HepG2 (cell line): ENCODE measurements around the gene ZC2HC1B. TPM values are rescaled to one million over a fixed set of nuclear protein-coding genes. Genes with fewer than 3 reads are reported as not detected.

ENCODE experiments used
- ATAC-seq: fragments of 200-7000 bp; cut with Tn5 transposase; 3 replicates; pipeline ENCODE4 v1.9.1; 2020; ENCODE audit warnings: mild to moderate bottlenecking, moderate library complexity
- BruUV-seq: library from RNA; stranded (reverse); fragments of 400-500 nt; replicated peaks from 2 replicates; lab custom pipeline; 2021; lab: Mats Ljungman, UMichigan
- CTCF ChIA-PET: fragments of 300-600 bp; formaldehyde crosslinking; extraction: SDS; loops from one replicate; lab custom pipeline; 2021; ENCODE audit warnings: low total read pairs, inconsistent platforms, low intra/inter-chr PET ratio; lab: Yijun Ruan, JAX
- POLR2A ChIA-PET: fragments of 350-600 bp; sonication (Branson Sonifier 250); formaldehyde crosslinking; loops from one replicate; lab custom pipeline; 2020; ENCODE audit warnings: antibody characterized with exemption, inconsistent platforms; lab: Yijun Ruan, JAX
- DNase-seq: peaks from one replicate; pipeline ENCODE4 v3.0.0-alpha.2; 2015; ENCODE audit warnings: low spot score
- FAIRE-seq: peaks from 3 replicates; lab custom pipeline; 2011; peaks lifted over from hg19 to GRCh38; lab: Jason Lieb, UNC
- H2AFZ ChIP-seq: one replicate; pipeline ENCODE4 v1.6.1; 2011; ENCODE audit warnings: low read length, inconsistent platforms
- H3K27ac ChIP-seq: fragments of 300-600 bp; 3 replicates; pipeline ENCODE4 v1.8.0; 2011; ENCODE audit warnings: mixed run types, mild to moderate bottlenecking, mixed read lengths, low read length, inconsistent platforms; ENCODE audit not compliant: insufficient read depth; ENCODE audit errors: extremely low read length
- H3K27me3 ChIP-seq, 2 experiments: fragments of 200-600 bp in 1 of 2; 2 replicates in 1 of 2; 3 replicates in 1 of 2; pipeline versions ENCODE4 v1.6.0 to v1.8.0; 2011; ENCODE audit warnings: low read length in 2 of 2, mild to moderate bottlenecking in 2 of 2, moderate library complexity in 2 of 2, inconsistent platforms in 1 of 2; ENCODE audit not compliant: insufficient read depth in 2 of 2, control insufficient read depth in 1 of 2
- H3K36me3 ChIP-seq, 2 experiments: fragments of 200-600 bp in 1 of 2; replicated peaks in 1 of 2; 2 replicates in 1 of 2; 3 replicates in 1 of 2; pipeline versions ENCODE4 v1.5.1 to v1.8.0; 2011; ENCODE audit warnings: low read length in 2 of 2, inconsistent platforms in 1 of 2; ENCODE audit not compliant: insufficient read depth in 2 of 2, control insufficient read depth in 1 of 2
- H3K4me1 ChIP-seq: 2 replicates; pipeline ENCODE4 v1.5.1; 2012; ENCODE audit warnings: low read length, inconsistent platforms; ENCODE audit not compliant: insufficient read depth
- H3K4me2 ChIP-seq: 2 replicates; pipeline ENCODE4 v1.6.0; 2011; ENCODE audit warnings: low read depth, low read length, inconsistent platforms
- H3K4me3 ChIP-seq, 3 experiments: fragments of 200-600 bp in 1 of 3; sonication (generic), shearing (Covaris generic) in 1 of 3; replicated peaks in 1 of 3; 2 replicates each; pipeline ENCODE4 v1.5.1; 2011 to 2016; ENCODE audit warnings: low read length in 3 of 3, inconsistent platforms in 2 of 3, low read depth in 2 of 3, mild to moderate bottlenecking in 2 of 3, control low read depth in 1 of 3, mixed read lengths in 1 of 3; ENCODE audit not compliant: insufficient read depth in 1 of 3
- H3K79me2 ChIP-seq: one replicate; pipeline ENCODE4 v1.6.1; 2011; ENCODE audit warnings: low read length, inconsistent platforms; ENCODE audit not compliant: insufficient read depth
- H3K9ac ChIP-seq: 2 replicates; pipeline ENCODE4 v1.6.0; 2011; ENCODE audit warnings: mild to moderate bottlenecking, low read depth, low read length, inconsistent platforms; ENCODE audit not compliant: insufficient read depth
- H3K9me3 ChIP-seq: 2 replicates; pipeline ENCODE4 v1.5.1; 2012; ENCODE audit warnings: mild to moderate bottlenecking, low read length
- H4K20me1 ChIP-seq: 2 replicates; pipeline ENCODE4 v1.6.0; 2011; ENCODE audit warnings: inconsistent platforms, mild to moderate bottlenecking, low read length, moderate library complexity; ENCODE audit not compliant: insufficient read depth
- CBX2 ChIP-seq, 2 experiments: fragments of 200-600 bp in 1 of 2; sonication (generic); formaldehyde crosslinking in 1 of 2; IDR thresholded peaks; 2 replicates each; pipeline versions ENCODE4 v1.7.0 to v1.8.1; 2018 to 2022; ENCODE audit warnings: low read depth in 2 of 2, low read length in 1 of 2, mild to moderate bottlenecking in 1 of 2, missing genetic modification reagents in 1 of 2
- GZF1 ChIP-seq: sonication (generic); formaldehyde crosslinking; IDR thresholded peaks from 2 replicates; pipeline ENCODE4 v1.5.1; 2020; ENCODE audit warnings: mild to moderate bottlenecking, missing genetic modification reagents
- HHEX ChIP-seq: IDR thresholded peaks from 2 replicates; pipeline ENCODE4 v1.6.1; 2016; ENCODE audit warnings: control low read depth
- HMGXB3 ChIP-seq: sonication (generic); formaldehyde crosslinking; IDR thresholded peaks from 2 replicates; pipeline ENCODE4 v1.4.0; 2020; ENCODE audit warnings: missing genetic modification reagents, borderline replicate concordance
- KAT7 ChIP-seq: IDR thresholded peaks from 2 replicates; pipeline ENCODE4 v1.6.1; 2018; ENCODE audit warnings: borderline replicate concordance, missing compliant biosample characterization
- MBNL3 ChIP-seq: fragments of 250-450 bp; sonication (Bioruptor Pico); conservative IDR thresholded peaks from 2 replicates; pipeline ENCODE4 v1.8.0; 2022; ENCODE audit warnings: mild to moderate bottlenecking, inconsistent platforms
- MEIS1 ChIP-seq: sonication (generic); formaldehyde crosslinking; IDR thresholded peaks from 2 replicates; pipeline ENCODE4 v1.9.0; 2021; ENCODE audit warnings: mild to moderate bottlenecking, missing genetic modification reagents, moderate library complexity, borderline replicate concordance
- NCOA2 ChIP-seq: sonication (generic); formaldehyde crosslinking; IDR thresholded peaks from 2 replicates; pipeline ENCODE4 v1.8.0; 2022; ENCODE audit warnings: inconsistent platforms
- SMAD3 ChIP-seq: sonication (generic); formaldehyde crosslinking; IDR thresholded peaks from 2 replicates; pipeline ENCODE4 v1.4.0; 2020; ENCODE audit warnings: missing genetic modification reagents
- ZNF30 ChIP-seq: sonication (generic); formaldehyde crosslinking; IDR thresholded peaks from 2 replicates; pipeline ENCODE4 v1.5.0; 2020; ENCODE audit warnings: mild to moderate bottlenecking, missing genetic modification reagents
- ZNF530 ChIP-seq: sonication (generic); formaldehyde crosslinking; IDR thresholded peaks from 2 replicates; pipeline ENCODE4 v1.5.0; 2020; ENCODE audit warnings: low read depth, mild to moderate bottlenecking, missing genetic modification reagents
- ZNF83 ChIP-seq: sonication (generic); formaldehyde crosslinking; IDR thresholded peaks from 2 replicates; pipeline ENCODE4 v1.4.0; 2020; ENCODE audit warnings: missing genetic modification reagents, mild to moderate bottlenecking, borderline replicate concordance
- WGBS: methylation state at CpG from one replicate; pipeline ENCODE4 v1.1.6; 2017; ENCODE audit warnings: low lambda C conversion rate; 5-methylcytosine and 5-hydroxymethylcytosine counted together
- in situ Hi-C: cut with HindIII; loops from 2 replicates; pipeline ENCODE4 v1.10.0; 2017; ENCODE audit warnings: low pct_unique_long_range_greater_than_20kb; ENCODE audit not compliant: extremely low pct_ligation_motif_present
- intact Hi-C: fragments of 100-400 bp; cut with micrococcal nuclease; formaldehyde crosslinking; loops from one replicate; pipeline ENCODE4 v1.10.0; 2022; ENCODE audit not compliant: unreplicated experiment
- polyA plus RNA-seq, 8 experiments: library from polyadenylated mRNA; depleted of rRNA in 3 of 8; stranded (reverse) in 7 of 8; unstranded in 1 of 8; fragments of >200 nt; fragmentation: Illumina TruSeq in 4 of 8; extraction: Trizol in 4 of 8; gene quantifications; 2 replicates each; pipeline versions ENCODE4 v1.2.1 to v1.2.3, GENCODE V29; 2011 to 2016; ENCODE audit warnings: low read depth in 4 of 8, missing spikeins in 1 of 8, mixed read lengths in 1 of 8; ENCODE audit not compliant: insufficient read depth in 1 of 8
- total RNA-seq, 5 experiments: library from RNA; depleted of rRNA; stranded (reverse); fragments of >200 nt; fragmentation: Illumina TruSeq; extraction: Trizol; gene quantifications; 2 replicates each; pipeline ENCODE4 v1.2.3, GENCODE V29; 2016; ENCODE audit warnings: low read depth in 1 of 5

Gene ZC2HC1B
- total and polyA plus RNA-seq, 2 of the 13 experiments (the other 11 are each of a cell fraction or from before 2014, with no cell fraction given) = not detected

- Histone ChIP-seq H3K4me2 (no peak overlapping the region), H3K9ac (no peak overlapping the region), H2AFZ (no peak overlapping the region), H3K79me2 (no peaks in the 10 kb centered on the region), H4K20me1 (no peaks in the 10 kb centered on the region), H3K36me3 (no peaks in the 10 kb centered on the region), H3K9me3 (no peaks in the 10 kb centered on the region), H3K27ac (no peak overlapping the region), H3K27me3 (no peaks in the 10 kb centered on the region), H3K4me3 (no peak overlapping the region), H3K4me1 (peaks cover 5% of the 10 kb centered on the region; the same call in 1 of the 2 replicates)
- no TSS peak for BruUV-seq
- ChIA-PET CTCF (no interaction called here), POLR2A (no interaction called here)
- ATAC-seq (no peak), FAIRE-seq (no peak), DNase-seq (no peak)
- intact Hi-C loops = no loop called here
- 52% methylated on average over 6 of the region's 6 CpGs for WGBS
- TF ChIP-seq ZNF83 (CRISPR knock-in tag) = no peak
- no peak for TF ChIP-seq HHEX
- no peak for TF ChIP-seq KAT7
- TF ChIP-seq GZF1 (CRISPR knock-in tag) = no peak
- TF ChIP-seq MEIS1 (CRISPR knock-in tag) = no peak
- no peak for TF ChIP-seq MBNL3 (CRISPR knock-in tag)
- no peak for TF ChIP-seq NCOA2 (CRISPR knock-in tag)
- TF ChIP-seq ZNF30 (CRISPR knock-in tag) = no peak
- TF ChIP-seq CBX2 (IDR thresholded peaks at IDR 0.05; ENCODE audit: low read depth, low read length) = no peak
- TF ChIP-seq CBX2 (CRISPR knock-in tag; IDR thresholded peaks at IDR 0.05; ENCODE audit: low read depth) = no peak
- no peak for TF ChIP-seq ZNF530 (CRISPR knock-in tag)
- TF ChIP-seq SMAD3 (CRISPR knock-in tag) = no peak
- TF ChIP-seq HMGXB3 = no peak
- in situ Hi-C loops = no loop called here
Measured at GRCh38 chr6:143965503-143966171, 101.4 kb downstream of the ZC2HC1B start.
